Stimulated activated CD4-positive, alpha-beta T cell treated with anti-CD3 and anti-CD28 coated beads, Interleukin-4, amount 100 ng/mL, for 4 hours (primary cell): Measurements from ENCODE around the gene RDX.
"Not testable (repeated sequence)": the region's sequence is repeated elsewhere in the genome, so short reads cannot be mapped to it uniquely, and the experiment has no call there.

Source experiments
- DNase-seq, 2 experiments: peaks; one replicate each; pipeline ENCODE4 v3.0.0-alpha.2; 2020

Gene RDX

GRCh38 chr11:110269996-110270395, 26.4 kb downstream of the RDX start:
- DNase-seq: no peak

- no peak for DNase-seq
Observed at GRCh38 chr11:110268441-110268840, 28.0 kb downstream of the RDX start.

GRCh38 chr11:110262072-110262403, 34.4 kb downstream of the RDX start:
- no peak for DNase-seq

GRCh38 chr11:110261195-110262071, 35.0 kb downstream of the RDX start:
- DNase-seq: no peak

GRCh38 chr11:110253525-110253924, 42.9 kb downstream of the RDX start:
- no peak for DNase-seq

- DNase-seq: no peak
Observed at GRCh38 chr11:110251836-110252235, 44.6 kb downstream of the RDX start.

GRCh38 chr11:110250168-110250567, 46.2 kb downstream of the RDX start:
- DNase-seq: no peak

GRCh38 chr11:110249766-110250165, 46.6 kb downstream of the RDX start:
- DNase-seq: no peak

- DNase-seq: no peak
Observed at GRCh38 chr11:110249066-110249465, 47.3 kb downstream of the RDX start.

GRCh38 chr11:110243791-110244190, 52.6 kb downstream of the RDX start:
- DNase-seq: no peak

GRCh38 chr11:110242746-110243145, 53.7 kb downstream of the RDX start:
- no peak for DNase-seq

- DNase-seq: no peak
Observed at GRCh38 chr11:110242188-110242587, 54.2 kb downstream of the RDX start.

GRCh38 chr11:110235966-110236365, 60.4 kb downstream of the RDX start:
- DNase-seq: no peak

- no peak for DNase-seq
Observed at GRCh38 chr11:110230377-110230776, 66.0 kb downstream of the RDX start.

GRCh38 chr11:110219006-110219785, 77.2 kb downstream of the RDX start:
- DNase-seq: no peak

GRCh38 chr11:110217936-110218335, 78.5 kb downstream of the RDX start:
- DNase-seq: no peak

- no peak for DNase-seq
Observed at GRCh38 chr11:110217223-110217877, 79.1 kb downstream of the RDX start.

GRCh38 chr11:110209313-110209694, 87.1 kb downstream of the RDX start:
- DNase-seq: not testable (repeated sequence)

GRCh38 chr11:110208678-110209312, 87.6 kb downstream of the RDX start:
- DNase-seq: peak in 1 of 2 experiments; percentile 2

- DNase-seq: no peak
Observed at GRCh38 chr11:110207123-110207522, 89.3 kb downstream of the RDX start.

- no peak for DNase-seq
Observed at GRCh38 chr11:110200836-110201235, 95.6 kb downstream of the RDX start.

- no peak for DNase-seq
Observed at GRCh38 chr11:110200241-110200640, 96.2 kb downstream of the RDX start.
